Measurements from ENCODE around the gene NDE1.

GRCh38 chr16:15610369-15610871, 39.6 kb upstream of the NDE1 start:
- no peak for TF ChIP-seq CHD2 (IDR thresholded peaks at IDR 0.05; ENCODE audit: low read length)
- no peak for TF ChIP-seq CTCF (IDR thresholded peaks at IDR 0.05; ENCODE audit: control extremely low read depth in 1 of 3, insufficient read depth in 1 of 3, low read depth in 1 of 3, low read length in 3 of 3)
- TF ChIP-seq MAX (IDR thresholded peaks at IDR 0.05), result no peak
- no peak for TF ChIP-seq EP300 (IDR thresholded peaks at IDR 0.05; ENCODE audit: borderline replicate concordance in 1 of 2, low read depth in 2 of 2, low read length in 2 of 2)
- TF ChIP-seq EZH2 (IDR thresholded peaks at IDR 0.05; ENCODE audit: low read depth, low read length, severe bottlenecking), result no peak

Data from H1 (cell line).